A673 (cell line): ENCODE data around the gene AMDHD2. TPM values are rescaled to one million over a fixed set of nuclear protein-coding genes. Genes with fewer than 3 reads are reported as not detected.

Experiments used
- BruUV-seq: library from RNA; stranded (reverse); fragments of 400-500 nt; replicated peaks from 2 replicates; lab custom pipeline; 2021; lab: Mats Ljungman, UMichigan
- CTCF ChIA-PET: fragments of 300-600 bp; sonication (Branson Sonifier 250); formaldehyde crosslinking; loops from one replicate; lab custom pipeline; 2022; ENCODE audit warnings: antibody characterized with exemption; lab: Charles Lee
- POLR2A ChIA-PET: fragments of 300-600 bp; sonication (Branson Sonifier 250); formaldehyde crosslinking; loops from one replicate; lab custom pipeline; 2022; ENCODE audit warnings: antibody characterized with exemption; ENCODE audit not compliant: low non-redundant PET; lab: Charles Lee
- DNase-seq: peaks from one replicate; pipeline ENCODE4 v3.0.0-alpha.2; 2015; ENCODE audit warnings: low spot score
- H3K27ac ChIP-seq: fragments of 200-600 bp; sonication (generic); 2 replicates; pipeline ENCODE4 v1.5.1; 2016; ENCODE audit warnings: mixed run types, low read depth, mild to moderate bottlenecking, mixed read lengths, antibody characterized with exemption, low read length; ENCODE audit not compliant: poor library complexity, severe bottlenecking
- H3K27me3 ChIP-seq: fragments of 200-600 bp; sonication (generic); replicated peaks from 2 replicates; pipeline ENCODE4 v1.6.1; 2017; ENCODE audit warnings: mixed run types, low read depth, mild to moderate bottlenecking, mixed read lengths, antibody characterized with exemption, low read length; ENCODE audit not compliant: insufficient read depth, poor library complexity
- H3K36me3 ChIP-seq: fragments of 200-600 bp; sonication (generic); 2 replicates; pipeline ENCODE4 v1.6.1; 2016; ENCODE audit warnings: mixed run types, mild to moderate bottlenecking, mixed read lengths, antibody characterized with exemption, low read length; ENCODE audit not compliant: insufficient read depth, poor library complexity, severe bottlenecking
- H3K4me1 ChIP-seq: fragments of 200-600 bp; sonication (generic); 2 replicates; pipeline ENCODE4 v1.6.1; 2017; ENCODE audit warnings: mixed run types, mild to moderate bottlenecking, mixed read lengths, antibody characterized with exemption, low read length; ENCODE audit not compliant: insufficient read depth, poor library complexity, severe bottlenecking
- H3K4me3 ChIP-seq: fragments of 200-600 bp; sonication (generic); 2 replicates; pipeline ENCODE4 v1.5.1; 2016; ENCODE audit warnings: low read depth, mixed run types, mild to moderate bottlenecking, mixed read lengths, low read length; ENCODE audit not compliant: poor library complexity, severe bottlenecking
- H3K9me3 ChIP-seq: fragments of 200-600 bp; sonication (generic); 2 replicates; pipeline ENCODE4 v1.6.1; 2016; ENCODE audit warnings: mixed run types, low read depth, mild to moderate bottlenecking, mixed read lengths, antibody characterized with exemption, low read length; ENCODE audit not compliant: poor library complexity, severe bottlenecking
- EZH2 ChIP-seq: fragments of 200-600 bp; sonication (generic); IDR thresholded peaks from 2 replicates; pipeline ENCODE4 v1.6.1; 2017; ENCODE audit warnings: borderline replicate concordance, low read depth, mild to moderate bottlenecking, mixed read lengths, antibody characterized with exemption, low read length; ENCODE audit not compliant: poor library complexity, severe bottlenecking
- intact Hi-C: fragments of 100-400 bp; cut with micrococcal nuclease; formaldehyde crosslinking; loops from one replicate; pipeline ENCODE4 v1.10.0; 2022; ENCODE audit not compliant: unreplicated experiment
- total RNA-seq: library from RNA; stranded (reverse); gene quantifications from 2 replicates; pipeline ENCODE4 v1.2.3, GENCODE V29; 2021
- TF ChIP-seq, protein P1 (sequence below): fragments of 300-800, 200-600 bp; sonication (generic); conservative IDR thresholded peaks from 2 replicates; pipeline ENCODE4 v1.5.1; 2017; ENCODE audit warnings: low read depth, mild to moderate bottlenecking, antibody characterized with exemption, low read length, moderate library complexity, mixed read lengths

The AMDHD2 gene
- total RNA-seq, 1 experiment from 2014 or later: 53.3 TPM

DNA sequence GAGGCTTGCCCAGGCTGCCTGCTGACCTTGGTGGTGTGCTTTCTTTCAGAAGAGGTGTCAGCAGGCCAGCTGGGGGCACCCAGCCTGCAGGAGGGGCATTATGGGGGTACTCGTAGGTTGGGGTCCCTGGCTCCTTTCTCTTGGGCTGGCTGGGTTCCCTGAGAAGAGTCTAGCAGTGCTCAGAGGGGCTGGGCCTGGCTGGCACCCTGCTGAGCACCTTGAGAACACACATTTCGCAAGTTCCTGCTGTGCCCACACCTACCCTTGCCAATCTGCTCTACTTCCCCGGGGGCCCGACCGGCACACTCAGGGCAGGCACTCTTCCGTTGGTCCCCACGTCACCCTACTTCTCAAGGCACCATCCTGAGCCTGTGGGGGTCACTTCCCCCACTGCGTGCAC, 6.0 kb downstream of the AMDHD2 start:
- no peak for DNase-seq

DNA sequence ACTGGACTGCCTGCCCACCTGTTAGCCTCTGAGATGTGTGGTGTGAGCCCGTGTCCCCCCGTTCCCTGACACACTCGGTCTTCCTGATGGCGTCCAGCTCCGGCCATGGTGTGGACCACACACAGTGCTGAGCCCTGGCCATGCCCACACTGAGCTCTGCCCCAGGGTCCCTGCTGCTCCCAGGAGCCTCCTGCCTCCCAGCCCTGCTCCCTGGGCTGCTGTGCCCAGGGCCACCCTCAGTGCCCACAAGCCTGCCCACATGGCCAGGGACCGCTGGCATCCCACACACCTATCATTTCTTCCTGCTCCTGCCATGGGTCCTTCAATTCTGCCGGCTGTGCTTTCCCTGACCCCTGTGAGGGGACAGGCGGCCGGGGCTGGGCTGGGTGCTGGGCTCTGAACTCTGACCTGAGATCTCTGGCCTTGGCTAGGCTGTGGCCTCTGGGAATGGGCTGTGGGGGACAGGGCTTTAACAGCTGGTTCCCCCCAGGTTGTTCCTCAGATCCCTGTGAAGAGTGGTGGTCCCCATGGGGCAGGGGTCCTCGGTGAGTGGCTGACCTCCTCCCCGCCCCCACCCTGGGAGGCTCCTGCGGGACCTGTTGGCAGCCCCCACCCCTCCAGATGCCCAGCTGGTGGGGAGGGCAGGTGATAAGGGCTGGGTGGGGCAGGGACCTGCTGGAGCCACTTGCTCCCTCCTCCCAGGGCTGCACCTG, 7.1 kb downstream of the AMDHD2 start:
- intact Hi-C loops: no loop called here
- no TSS peak for BruUV-seq
- CTCF ChIA-PET: no interaction called here

More for the DNA sequence above, 6.0 kb downstream of the AMDHD2 start:
- ChIA-PET CTCF (no interaction called here), POLR2A (no interaction called here)
- no TSS peak for BruUV-seq
- Histone ChIP-seq H3K27ac (no peak overlapping the region), H3K36me3 (peaks cover 19% of the 10 kb centered on the region), H3K4me1 (peaks cover 5% of the 10 kb centered on the region), H3K27me3 (no peaks in the 10 kb centered on the region), H3K9me3 (no peaks in the 10 kb centered on the region), H3K4me3 (no peak overlapping the region)
- TF ChIP-seq, protein P1, sequence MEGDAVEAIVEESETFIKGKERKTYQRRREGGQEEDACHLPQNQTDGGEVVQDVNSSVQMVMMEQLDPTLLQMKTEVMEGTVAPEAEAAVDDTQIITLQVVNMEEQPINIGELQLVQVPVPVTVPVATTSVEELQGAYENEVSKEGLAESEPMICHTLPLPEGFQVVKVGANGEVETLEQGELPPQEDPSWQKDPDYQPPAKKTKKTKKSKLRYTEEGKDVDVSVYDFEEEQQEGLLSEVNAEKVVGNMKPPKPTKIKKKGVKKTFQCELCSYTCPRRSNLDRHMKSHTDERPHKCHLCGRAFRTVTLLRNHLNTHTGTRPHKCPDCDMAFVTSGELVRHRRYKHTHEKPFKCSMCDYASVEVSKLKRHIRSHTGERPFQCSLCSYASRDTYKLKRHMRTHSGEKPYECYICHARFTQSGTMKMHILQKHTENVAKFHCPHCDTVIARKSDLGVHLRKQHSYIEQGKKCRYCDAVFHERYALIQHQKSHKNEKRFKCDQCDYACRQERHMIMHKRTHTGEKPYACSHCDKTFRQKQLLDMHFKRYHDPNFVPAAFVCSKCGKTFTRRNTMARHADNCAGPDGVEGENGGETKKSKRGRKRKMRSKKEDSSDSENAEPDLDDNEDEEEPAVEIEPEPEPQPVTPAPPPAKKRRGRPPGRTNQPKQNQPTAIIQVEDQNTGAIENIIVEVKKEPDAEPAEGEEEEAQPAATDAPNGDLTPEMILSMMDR: no peak
- no peak for TF ChIP-seq EZH2
- intact Hi-C loops: no loop called here

DNA sequence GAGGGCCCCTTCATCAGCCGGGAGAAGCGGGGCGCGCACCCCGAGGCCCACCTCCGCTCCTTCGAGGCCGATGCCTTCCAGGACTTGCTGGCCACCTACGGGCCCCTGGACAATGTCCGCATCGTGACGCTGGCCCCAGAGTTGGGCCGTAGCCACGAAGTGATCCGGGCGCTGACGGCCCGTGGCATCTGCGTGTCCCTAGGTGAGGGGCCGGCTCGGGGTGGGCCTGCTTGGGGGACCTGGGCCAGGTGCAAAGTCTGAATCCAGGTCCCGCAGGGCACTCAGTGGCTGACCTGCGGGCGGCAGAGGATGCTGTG, 7.6 kb downstream of the AMDHD2 start:
- ChIA-PET POLR2A (no interaction called here), CTCF (no interaction called here)
- H3K27me3 ChIP-seq: no peaks in the 10 kb centered on the region
- peaks cover 5% of the 10 kb centered on the region for H3K4me1 ChIP-seq
- TF ChIP-seq EZH2: no peak
- TF ChIP-seq, protein P1: no peak
- H3K9me3 ChIP-seq: no peaks in the 10 kb centered on the region
- peaks cover 19% of the 10 kb centered on the region for H3K36me3 ChIP-seq
- no peak overlapping the region for H3K27ac ChIP-seq
- no TSS peak for BruUV-seq
- DNase-seq: no peak
- H3K4me3 ChIP-seq: no peak overlapping the region
- intact Hi-C loops: no loop called here

More for the DNA sequence above, 7.1 kb downstream of the AMDHD2 start:
- Histone ChIP-seq H3K9me3 (no peaks in the 10 kb centered on the region), H3K36me3 (peaks cover 19% of the 10 kb centered on the region), H3K4me3 (no peak overlapping the region), H3K27me3 (no peaks in the 10 kb centered on the region), H3K27ac (no peak overlapping the region), H3K4me1 (peaks cover 5% of the 10 kb centered on the region)
- DNase-seq: no peak
- POLR2A ChIA-PET: no interaction called here
- TF ChIP-seq, protein P1: no peak
- no peak for TF ChIP-seq EZH2
